Thoracic aorta (tissue), 2 donors: ENCODE measurements around the gene PARP15. TPM values are rescaled to one million over a fixed set of nuclear protein-coding genes. Genes with fewer than 3 reads are reported as not detected.

Experiments
- ATAC-seq: fragments of 150-250 bp; one replicate; pipeline ENCODE4 v1.8.0; 2017; ENCODE audit warnings: low read depth; ENCODE audit not compliant: insufficient number of reproducible peaks, low FRiP score
- DNase-seq: peaks from one replicate; pipeline ENCODE4 v3.0.0-alpha.2; 2020; ENCODE audit warnings: low spot score
- H3K27ac ChIP-seq, 2 donors: fragments of 200-600 bp; sonication (generic); 1 replicate in 1 of 2; 2 replicates in 1 of 2; pipeline ENCODE4 v1.5.1; 2016; ENCODE audit warnings: mild to moderate bottlenecking in 2 of 2, moderate library complexity in 2 of 2
- H3K27me3 ChIP-seq: fragments of 200-600 bp; sonication (generic); replicated peaks from 2 replicates; pipeline ENCODE4 v1.6.0; 2016; ENCODE audit warnings: mild to moderate bottlenecking; ENCODE audit not compliant: insufficient read depth
- H3K36me3 ChIP-seq: fragments of 200-600 bp; sonication (generic); one replicate; pipeline ENCODE4 v1.5.1; 2016
- H3K4me1 ChIP-seq, 2 donors: fragments of 200-600 bp; sonication (generic); 1 replicate in 1 of 2; 2 replicates in 1 of 2; pipeline versions ENCODE4 v1.5.1 to v1.6.0; 2016; ENCODE audit warnings: low read depth in 2 of 2, mild to moderate bottlenecking in 1 of 2; ENCODE audit not compliant: control insufficient read depth in 1 of 2
- H3K4me3 ChIP-seq: fragments of 200-600 bp; sonication (generic); 2 replicates; pipeline ENCODE4 v1.5.1; 2016; ENCODE audit warnings: mild to moderate bottlenecking
- H3K9me3 ChIP-seq: fragments of 200-600 bp; sonication (generic); 2 replicates; pipeline ENCODE4 v1.5.1; 2016
- CTCF ChIP-seq: fragments of 200-600 bp; sonication (generic); IDR thresholded peaks from one replicate; pipeline ENCODE4 v1.5.1; 2019; ENCODE audit warnings: antibody characterized with exemption
- total RNA-seq, 2 donors: library from RNA; depleted of rRNA; stranded (reverse); fragments of >200 nt; gene quantifications; one replicate each; pipeline versions ENCODE4 v1.1.0 to v1.2.3, GENCODE V29; 2016

Gene PARP15
- 1 to 10 TPM; 4.0 to 4.1 TPM for total RNA-seq

- TF ChIP-seq CTCF, result no peak
- H3K27me3 ChIP-seq, result no peaks in the 10 kb centered on the region
- no peak for ATAC-seq
- H3K36me3 ChIP-seq, result no peaks in the 10 kb centered on the region
- no peak for DNase-seq
- no peaks in the 10 kb centered on the region for H3K4me1 ChIP-seq
- peak within 1 kb of the TSS; percentile 71 for H3K4me3 ChIP-seq
- no peak within 1 kb of the TSS for H3K27ac ChIP-seq
- H3K9me3 ChIP-seq, result peaks cover 11% of the 10 kb centered on the region
These were observed at the start of gene PARP15 for GRCh38 chr3:122577409-122578031. PARP15 (plus strand) TSS chr3:122577650; CDS start chr3:122577668, 18 bp downstream.

- no peak for TF ChIP-seq CTCF
These were observed 47.3 kb upstream of the PARP15 start for GRCh38 chr3:122530164-122530563.

GRCh38 chr3:122533480-122533879 lies 44.0 kb upstream of the PARP15 start:
- peaks cover 48% of the 10 kb centered on the region for H3K36me3 ChIP-seq
- ATAC-seq (no peak), DNase-seq (no peak)
- no peaks in the 10 kb centered on the region for H3K9me3 ChIP-seq
- H3K4me3 ChIP-seq, result no peak overlapping the region
- H3K27ac ChIP-seq, result no peak overlapping the region
- H3K27me3 ChIP-seq, result no peaks in the 10 kb centered on the region
- TF ChIP-seq CTCF, result no peak
- H3K4me1 ChIP-seq, result no peaks in the 10 kb centered on the region

More at GRCh38 chr3:122530164-122530563, 47.3 kb upstream of the PARP15 start:
- no peaks in the 10 kb centered on the region for H3K9me3 ChIP-seq
- no peaks in the 10 kb centered on the region for H3K4me1 ChIP-seq
- H3K27ac ChIP-seq, result no peak overlapping the region
- ATAC-seq, result no peak
- no peaks in the 10 kb centered on the region for H3K27me3 ChIP-seq
- DNase-seq, result no peak
- H3K4me3 ChIP-seq, result no peak overlapping the region
- H3K36me3 ChIP-seq, result peaks cover 40% of the 10 kb centered on the region

GRCh38 chr3:122533931-122534334 lies 43.5 kb upstream of the PARP15 start:
- Histone ChIP-seq H3K36me3 (peaks cover 48% of the 10 kb centered on the region), H3K27ac (no peak overlapping the region), H3K4me1 (no peaks in the 10 kb centered on the region), H3K27me3 (no peaks in the 10 kb centered on the region), H3K4me3 (no peak overlapping the region), H3K9me3 (no peaks in the 10 kb centered on the region)
- ATAC-seq (no peak), DNase-seq (no peak)
- no peak for TF ChIP-seq CTCF

GRCh38 chr3:122535964-122536631 lies 41.4 kb upstream of the PARP15 start:
- H3K4me3 ChIP-seq, result no peak overlapping the region
- peaks cover 48% of the 10 kb centered on the region for H3K36me3 ChIP-seq
- H3K9me3 ChIP-seq, result no peaks in the 10 kb centered on the region
- no peaks in the 10 kb centered on the region for H3K4me1 ChIP-seq
- no peak overlapping the region for H3K27ac ChIP-seq
- no peak for ATAC-seq
- DNase-seq, result no peak
- no peak for TF ChIP-seq CTCF
- no peaks in the 10 kb centered on the region for H3K27me3 ChIP-seq
